ENCODE measurements around the gene MTR.

- TF ChIP-seq CTCF (IDR thresholded peaks at IDR 0.05), result no peak
- TF ChIP-seq POLR2A (IDR thresholded peaks at IDR 0.05), result no peak
Observed at GRCh38 chr1:236848274-236848923, 53.3 kb downstream of the MTR start.

Data from thyroid gland (tissue), 4 donors.